Ecto neural progenitor cell (in vitro differentiated cells): ENCODE results near the gene IRF2BP2.

Source experiments
- DNase-seq: peaks from one replicate; pipeline ENCODE4 v3.0.0-alpha.2; 2018; ENCODE audit warnings: low spot score

Gene IRF2BP2

GRCh38 chr1:234634387-234634786, 24.4 kb upstream of the IRF2BP2 start:
- no peak for DNase-seq

GRCh38 chr1:234633246-234634003, 23.4 kb upstream of the IRF2BP2 start:
- no peak for DNase-seq

GRCh38 chr1:234632225-234632624, 22.2 kb upstream of the IRF2BP2 start:
- DNase-seq, result no peak

- no peak for DNase-seq
These were observed 21.7 kb upstream of the IRF2BP2 start for GRCh38 chr1:234631721-234632125.

- DNase-seq, result no peak
These were observed 19.0 kb upstream of the IRF2BP2 start for GRCh38 chr1:234629026-234629425.

GRCh38 chr1:234628089-234628488, 18.1 kb upstream of the IRF2BP2 start:
- DNase-seq, result no peak

GRCh38 chr1:234627009-234627950, 17.3 kb upstream of the IRF2BP2 start:
- no peak for DNase-seq

- DNase-seq, result no peak
These were observed 16.4 kb upstream of the IRF2BP2 start for GRCh38 chr1:234626391-234626790.

GRCh38 chr1:234624724-234625117, 14.7 kb upstream of the IRF2BP2 start:
- no peak for DNase-seq

- DNase-seq, result no peak
These were observed 11.8 kb upstream of the IRF2BP2 start for GRCh38 chr1:234621657-234622335.

- no peak for DNase-seq
These were observed 11.1 kb upstream of the IRF2BP2 start for GRCh38 chr1:234621127-234621468.

GRCh38 chr1:234620272-234621126, 10.5 kb upstream of the IRF2BP2 start:
- no peak for DNase-seq

GRCh38 chr1:234619794-234620247, 9.8 kb upstream of the IRF2BP2 start:
- no peak for DNase-seq

GRCh38 chr1:234619071-234619480, 9.1 kb upstream of the IRF2BP2 start:
- no peak for DNase-seq

GRCh38 chr1:234618737-234619049, 8.7 kb upstream of the IRF2BP2 start:
- no peak for DNase-seq

- DNase-seq, result no peak
These were observed 8.2 kb upstream of the IRF2BP2 start for GRCh38 chr1:234617986-234618736.

GRCh38 chr1:234617131-234617985, 7.4 kb upstream of the IRF2BP2 start:
- no peak for DNase-seq

GRCh38 chr1:234616644-234617043, 6.7 kb upstream of the IRF2BP2 start:
- no peak for DNase-seq

GRCh38 chr1:234614081-234614489, 4.1 kb upstream of the IRF2BP2 start:
- no peak for DNase-seq
